GM12873 (cell line): ENCODE results near the gene PSMD10.

Experiments
- TF ChIP-seq, protein P1 (sequence below): IDR thresholded peaks from 2 replicates; pipeline ENCODE4 v1.5.1; 2012; ENCODE audit warnings: low read depth, mild to moderate bottlenecking, moderate library complexity, low read length, control low read depth; ENCODE audit not compliant: insufficient read depth; ENCODE audit errors: missing control alignments

Gene PSMD10

DNA sequence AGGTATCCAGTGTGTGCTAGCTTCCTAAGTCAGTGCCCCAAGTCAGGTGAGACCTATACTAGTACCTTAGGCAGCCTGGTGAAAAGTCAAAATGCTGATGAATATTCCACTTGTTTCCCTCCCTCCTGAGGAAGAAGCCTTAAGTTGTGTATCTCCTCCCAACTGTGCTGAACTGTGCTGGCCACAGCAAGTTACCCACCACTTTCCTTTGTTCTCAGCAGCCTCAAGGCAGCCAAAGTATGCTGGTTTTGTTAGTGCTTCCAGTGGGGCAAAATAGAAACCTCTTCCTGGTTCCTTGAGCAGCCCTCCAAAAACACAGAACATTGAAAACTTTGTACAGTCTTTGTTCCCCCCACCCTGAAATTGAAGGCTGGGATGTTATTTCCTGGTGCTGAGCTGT is 14.1 kb upstream of the PSMD10 start:
- TF ChIP-seq, protein P1, sequence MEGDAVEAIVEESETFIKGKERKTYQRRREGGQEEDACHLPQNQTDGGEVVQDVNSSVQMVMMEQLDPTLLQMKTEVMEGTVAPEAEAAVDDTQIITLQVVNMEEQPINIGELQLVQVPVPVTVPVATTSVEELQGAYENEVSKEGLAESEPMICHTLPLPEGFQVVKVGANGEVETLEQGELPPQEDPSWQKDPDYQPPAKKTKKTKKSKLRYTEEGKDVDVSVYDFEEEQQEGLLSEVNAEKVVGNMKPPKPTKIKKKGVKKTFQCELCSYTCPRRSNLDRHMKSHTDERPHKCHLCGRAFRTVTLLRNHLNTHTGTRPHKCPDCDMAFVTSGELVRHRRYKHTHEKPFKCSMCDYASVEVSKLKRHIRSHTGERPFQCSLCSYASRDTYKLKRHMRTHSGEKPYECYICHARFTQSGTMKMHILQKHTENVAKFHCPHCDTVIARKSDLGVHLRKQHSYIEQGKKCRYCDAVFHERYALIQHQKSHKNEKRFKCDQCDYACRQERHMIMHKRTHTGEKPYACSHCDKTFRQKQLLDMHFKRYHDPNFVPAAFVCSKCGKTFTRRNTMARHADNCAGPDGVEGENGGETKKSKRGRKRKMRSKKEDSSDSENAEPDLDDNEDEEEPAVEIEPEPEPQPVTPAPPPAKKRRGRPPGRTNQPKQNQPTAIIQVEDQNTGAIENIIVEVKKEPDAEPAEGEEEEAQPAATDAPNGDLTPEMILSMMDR = no peak

DNA sequence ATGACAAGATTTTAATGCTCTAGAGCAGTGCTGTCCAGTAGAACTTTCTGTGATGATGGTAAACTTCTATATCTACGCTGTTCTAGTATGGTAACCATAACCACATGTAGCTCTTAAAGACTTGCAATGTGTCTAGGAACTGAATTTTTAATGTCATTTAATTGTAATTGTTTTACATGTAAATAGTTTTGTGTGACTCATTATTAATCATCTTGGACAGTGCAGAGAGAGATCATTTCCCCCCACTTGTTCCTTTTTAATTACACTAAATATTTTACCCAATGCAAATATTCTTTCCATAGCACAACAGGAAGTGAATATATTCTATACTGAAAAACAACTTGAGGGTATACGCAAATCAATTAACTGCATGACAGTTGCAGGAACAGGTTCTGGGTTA is 6.0 kb upstream of the PSMD10 start:
- TF ChIP-seq, protein P1 = no peak

DNA sequence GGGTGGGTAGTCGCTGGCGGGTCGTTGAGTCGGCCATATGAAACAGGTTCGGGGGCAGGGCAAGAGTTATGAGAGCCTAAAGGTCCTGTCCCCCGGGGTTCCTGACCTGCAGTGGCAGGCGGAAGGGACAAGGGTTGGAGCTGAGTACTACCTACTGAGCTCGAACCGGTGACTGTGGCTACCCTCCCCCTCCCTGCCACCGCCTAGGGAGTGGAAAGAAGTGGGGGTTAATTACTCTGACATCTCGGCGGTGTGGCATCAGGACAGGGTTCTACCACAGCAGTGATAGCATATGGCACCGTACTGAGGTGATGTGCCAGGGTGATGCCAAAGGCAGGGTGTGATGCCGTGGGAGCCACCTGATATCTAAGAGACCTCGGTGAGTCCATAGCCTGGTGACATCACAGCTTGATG is 543 bp upstream of the PSMD10 start:
- TF ChIP-seq, protein P1 = no peak

DNA sequence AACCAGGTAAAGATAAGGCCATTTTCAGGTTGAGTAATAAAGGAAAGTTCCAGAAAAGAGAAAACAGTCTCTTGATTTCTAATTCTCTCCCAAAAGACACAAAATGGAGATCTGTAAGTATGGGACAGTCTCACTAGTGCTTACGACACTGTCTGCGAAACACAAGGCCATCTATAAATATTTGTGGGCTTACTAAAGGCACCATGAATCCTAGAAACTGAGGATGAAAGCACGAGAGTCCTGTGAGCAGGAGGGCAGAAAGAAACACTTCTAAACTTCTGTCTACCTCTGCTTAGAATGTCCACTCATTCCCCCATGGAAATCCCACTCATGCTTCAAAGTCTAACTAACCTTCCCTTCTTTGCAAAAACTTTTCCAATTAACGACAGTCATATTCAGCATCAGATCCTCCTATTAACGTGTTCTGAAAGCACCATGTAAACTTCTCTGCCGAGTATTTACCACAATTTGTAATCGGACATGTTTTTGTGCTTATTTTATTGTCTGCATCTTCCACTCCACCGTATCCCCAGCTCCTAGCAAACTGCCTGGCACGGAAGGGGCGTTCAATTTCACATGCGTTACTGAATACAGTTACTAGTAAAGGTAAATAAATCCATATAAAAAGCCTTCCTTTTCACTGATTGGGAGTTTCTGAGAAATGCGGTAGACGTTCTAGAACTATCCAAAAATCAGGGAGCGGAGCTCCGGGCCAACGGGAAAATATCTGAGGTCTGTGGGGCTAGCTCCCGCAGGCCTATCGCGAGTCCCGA is 665 bp downstream of the PSMD10 start:
- TF ChIP-seq, protein P1 = no peak

DNA sequence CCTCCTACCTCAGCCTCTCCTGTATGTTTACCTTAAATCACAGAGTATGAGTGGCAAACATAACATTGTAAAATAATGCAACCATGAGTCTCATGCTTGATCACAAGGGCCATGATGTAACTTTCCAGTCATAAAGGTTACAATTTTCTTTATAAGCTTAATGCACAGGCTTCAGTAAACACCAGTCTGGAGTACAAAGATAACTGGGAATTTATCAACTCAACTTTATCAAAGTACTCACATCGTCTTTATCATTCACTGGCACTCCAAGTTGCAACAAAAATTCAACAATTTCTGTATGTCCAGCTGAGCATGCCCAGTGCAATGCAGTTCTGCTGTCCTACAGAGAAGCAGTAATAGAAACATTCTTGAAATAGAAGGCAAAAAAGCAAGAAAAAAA is 2.8 kb downstream of the PSMD10 start:
- TF ChIP-seq, protein P1 = no peak

DNA sequence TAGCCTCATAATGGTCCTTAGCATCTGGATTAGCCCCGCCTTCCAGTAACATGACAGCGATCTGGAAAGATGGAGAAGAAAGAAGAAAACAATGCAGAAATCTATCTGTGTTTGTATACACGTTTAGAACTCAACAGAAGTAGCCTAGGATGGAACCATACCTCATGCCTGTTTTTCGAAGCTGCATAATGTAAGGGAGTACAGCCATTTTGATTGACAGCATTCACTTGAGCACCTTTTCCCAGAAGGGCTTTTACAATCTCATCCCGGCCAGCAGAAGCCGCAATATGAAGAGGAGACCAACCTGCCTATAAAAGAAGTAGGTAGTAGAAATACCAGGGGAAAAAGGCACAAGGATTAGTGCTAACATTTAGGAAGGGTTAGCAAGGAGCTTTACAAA is 3.5 kb downstream of the PSMD10 start:
- TF ChIP-seq, protein P1 = no peak

DNA sequence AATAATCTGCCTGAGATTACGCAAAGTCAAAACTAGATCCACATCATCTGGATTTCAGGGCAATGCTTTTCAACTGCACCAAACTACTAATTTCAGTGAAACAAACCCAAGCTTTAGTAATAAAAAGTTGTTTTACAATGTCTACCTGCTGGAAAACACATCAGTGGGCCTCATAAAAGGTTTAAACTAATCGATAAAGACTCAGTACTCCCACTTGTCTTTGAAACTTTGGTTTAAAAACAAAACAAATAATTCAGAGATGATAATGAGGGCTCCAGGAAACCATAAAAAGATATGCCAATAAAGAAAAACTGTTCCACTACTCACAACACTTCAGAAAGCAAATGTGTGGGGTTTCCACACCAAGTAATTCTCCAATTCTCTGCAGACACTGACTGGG is 10.2 kb downstream of the PSMD10 start:
- TF ChIP-seq, protein P1 = no peak
